HG02623 (cell line): ENCODE data around the gene GTF2H3.

ENCODE experiments used
- ATAC-seq: cut with Tn5 transposase; IDR thresholded peaks from one replicate; pipeline ENCODE4 v1.9.1; 2021; ENCODE audit warnings: moderate library complexity; ENCODE audit not compliant: unreplicated experiment

GTF2H3 gene

DNA sequence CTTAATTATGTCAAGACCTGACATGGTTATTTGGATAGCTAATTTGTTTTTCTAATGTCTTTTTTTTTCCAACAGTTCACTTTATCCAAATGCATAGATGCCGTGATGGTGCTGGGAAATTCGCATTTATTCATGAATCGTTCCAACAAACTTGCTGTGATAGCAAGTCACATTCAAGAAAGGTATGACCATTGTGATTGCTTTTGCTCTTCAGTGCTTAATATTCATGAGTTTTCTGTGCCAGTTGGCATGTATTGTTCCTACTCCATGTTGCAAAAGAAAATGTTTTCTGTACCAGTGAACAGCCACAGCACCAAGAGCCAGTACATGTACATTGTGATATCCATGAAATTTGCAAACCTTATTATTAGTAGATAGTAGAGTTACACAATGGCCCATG is 11.8 kb downstream of the GTF2H3 start:
- ATAC-seq: no peak

DNA sequence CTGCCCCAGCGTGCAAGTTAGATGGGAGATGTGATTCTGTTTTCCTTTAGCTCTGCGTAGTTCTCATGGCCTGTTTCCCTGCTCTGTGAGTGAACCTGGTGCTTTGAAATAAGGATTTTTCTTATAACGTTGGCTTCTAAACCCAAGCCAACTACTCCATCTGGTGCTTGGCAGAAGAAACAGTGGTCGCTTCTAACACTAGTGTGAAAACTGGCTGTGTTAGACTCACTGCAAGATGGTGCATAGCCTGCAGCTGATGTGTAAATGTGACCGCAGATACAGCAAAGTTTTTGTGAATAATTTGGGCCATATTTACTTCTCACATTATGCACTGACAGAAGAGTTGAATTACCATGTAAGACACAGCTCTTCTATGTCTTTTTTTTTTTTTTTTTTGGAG is 12.2 kb downstream of the GTF2H3 start:
- no peak for ATAC-seq

DNA sequence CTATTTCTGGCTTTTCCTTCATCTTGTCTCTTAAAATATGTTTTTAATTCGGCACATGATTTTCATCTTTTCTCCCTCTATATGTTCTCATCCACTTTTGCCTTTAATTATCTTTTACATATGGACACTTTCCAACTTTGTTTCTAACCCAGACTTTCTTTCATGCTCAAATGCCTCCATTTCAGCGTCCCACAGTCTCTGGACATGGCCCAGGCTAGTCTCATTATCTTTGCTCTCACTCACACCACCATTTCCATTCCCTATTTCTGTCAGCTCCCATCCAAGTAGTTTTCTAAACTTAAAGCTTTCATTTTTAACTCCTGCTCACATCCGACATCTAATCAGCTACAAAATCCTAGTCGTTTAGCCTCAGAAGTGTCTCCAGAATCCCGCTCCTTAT is 14.8 kb downstream of the GTF2H3 start:
- no peak for ATAC-seq

DNA sequence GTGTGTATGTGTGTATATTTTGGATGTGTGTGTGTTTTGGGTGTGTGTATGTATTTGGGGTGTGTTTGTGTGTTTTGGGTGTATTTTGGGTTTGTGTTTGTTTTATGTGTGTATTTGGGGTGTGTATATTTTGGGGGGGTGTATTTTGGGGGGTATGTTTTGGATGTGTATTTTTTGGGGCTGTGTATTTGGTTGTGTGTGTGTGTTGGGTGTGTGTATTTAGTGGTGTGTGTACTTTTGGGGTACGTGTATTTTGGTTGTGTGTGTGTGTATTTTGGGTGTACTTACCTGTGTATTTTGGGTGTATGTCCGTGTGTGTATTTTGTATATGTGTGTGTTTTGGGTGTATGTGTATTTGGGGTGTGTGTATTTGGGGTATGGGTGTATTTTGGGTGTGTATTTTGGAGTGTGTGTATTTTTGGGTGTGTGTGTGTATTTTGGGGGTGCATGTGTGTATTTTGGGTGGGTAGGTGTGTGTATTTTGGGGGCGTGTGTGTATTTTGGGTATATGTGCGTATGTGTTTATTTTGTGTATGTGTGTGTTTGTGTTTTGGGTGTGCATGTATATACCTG is 20.6 kb downstream of the GTF2H3 start:
- no peak for ATAC-seq

DNA sequence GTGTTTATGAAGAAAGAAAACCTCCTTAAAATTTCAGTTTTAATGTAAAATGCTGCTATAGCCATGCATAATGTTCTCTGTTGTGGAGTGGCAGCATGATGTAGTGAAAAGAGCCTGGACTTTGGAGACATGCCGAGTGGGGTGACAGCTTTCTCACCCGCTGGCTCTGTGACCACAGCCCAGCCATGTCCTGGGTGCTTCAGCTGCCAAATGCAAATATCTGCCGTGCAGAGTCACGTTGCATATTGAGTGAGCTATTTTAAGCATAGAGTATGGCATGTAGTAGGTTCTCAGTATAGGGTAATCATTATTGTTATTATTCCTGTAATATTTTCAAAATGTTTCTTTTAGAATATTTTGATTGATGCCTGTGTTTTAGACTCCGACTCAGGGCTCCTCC is 21.8 kb downstream of the GTF2H3 start:
- peak; percentile 82 for ATAC-seq

DNA sequence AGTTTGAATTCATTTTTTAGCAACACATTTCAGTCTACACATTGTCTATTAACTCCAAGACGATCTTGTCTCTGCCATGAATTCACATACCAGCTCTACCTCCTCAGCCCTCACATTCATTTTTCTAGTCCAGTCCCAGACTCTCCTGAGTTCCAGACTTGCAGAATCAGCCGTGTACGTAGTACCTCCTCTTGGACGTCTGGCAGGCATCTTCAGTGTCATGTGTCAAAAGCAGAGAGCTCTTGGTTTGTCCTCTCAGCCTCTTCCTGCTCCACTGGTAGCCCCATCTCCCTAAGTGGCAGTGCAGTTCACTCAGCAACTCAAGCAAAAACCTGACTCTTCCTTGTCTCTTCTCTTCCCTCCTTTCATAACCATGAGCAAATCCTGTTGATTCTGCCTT is 22.8 kb downstream of the GTF2H3 start:
- no peak for ATAC-seq

DNA sequence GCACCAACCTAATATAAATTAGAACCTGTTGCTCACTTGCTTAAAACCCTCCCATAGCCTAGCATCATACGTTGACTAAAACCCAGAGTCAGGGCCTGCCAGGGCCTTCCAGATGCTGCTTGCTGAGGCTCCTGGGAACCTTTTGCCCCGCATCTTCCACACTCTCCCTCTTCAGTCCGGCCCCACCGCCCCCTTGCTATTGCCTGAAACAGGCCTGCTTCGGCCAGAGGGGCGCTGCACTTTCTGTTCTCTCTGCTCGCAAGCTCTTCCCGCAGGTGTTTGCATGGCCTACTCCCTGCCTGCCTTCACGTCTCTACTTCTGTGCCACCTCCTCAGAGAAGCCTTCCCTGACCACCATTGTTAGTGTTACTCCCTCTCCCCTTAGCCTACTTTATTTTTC is 23.6 kb downstream of the GTF2H3 start:
- ATAC-seq: no peak

DNA sequence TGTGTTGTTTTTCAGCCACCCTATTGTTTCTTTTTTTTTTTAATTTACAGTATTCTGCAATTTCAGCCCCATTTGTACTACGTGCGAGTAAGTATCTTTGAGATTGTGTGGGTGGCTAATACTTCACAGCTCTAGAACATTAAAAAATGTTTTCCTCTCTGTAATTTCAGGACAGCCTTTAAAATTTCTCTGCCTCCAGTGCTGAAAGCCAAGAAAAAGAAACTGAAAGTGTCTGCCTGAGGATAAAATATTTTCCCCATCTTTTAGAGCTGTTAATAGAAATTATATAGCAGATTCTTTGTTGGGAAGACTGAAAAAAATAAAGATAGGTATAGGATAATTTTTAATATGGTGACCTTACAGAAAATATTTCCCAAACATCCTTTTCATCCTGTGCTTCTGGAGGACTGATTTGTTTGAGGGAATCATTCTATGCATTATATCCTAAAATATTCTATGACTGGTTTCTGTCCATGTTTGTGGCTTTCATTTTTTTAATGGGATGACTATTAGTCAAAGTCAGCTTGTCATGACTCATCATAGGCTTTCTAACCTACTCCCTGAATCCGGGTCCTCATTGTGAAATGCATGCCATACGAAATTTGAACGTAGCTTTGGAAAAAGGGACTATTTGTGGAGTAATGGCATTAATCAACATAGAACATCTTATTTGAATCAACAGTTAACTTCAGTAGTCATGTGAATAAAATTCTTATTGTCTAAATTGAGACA is 26.5 kb downstream of the GTF2H3 start:
- no peak for ATAC-seq

DNA sequence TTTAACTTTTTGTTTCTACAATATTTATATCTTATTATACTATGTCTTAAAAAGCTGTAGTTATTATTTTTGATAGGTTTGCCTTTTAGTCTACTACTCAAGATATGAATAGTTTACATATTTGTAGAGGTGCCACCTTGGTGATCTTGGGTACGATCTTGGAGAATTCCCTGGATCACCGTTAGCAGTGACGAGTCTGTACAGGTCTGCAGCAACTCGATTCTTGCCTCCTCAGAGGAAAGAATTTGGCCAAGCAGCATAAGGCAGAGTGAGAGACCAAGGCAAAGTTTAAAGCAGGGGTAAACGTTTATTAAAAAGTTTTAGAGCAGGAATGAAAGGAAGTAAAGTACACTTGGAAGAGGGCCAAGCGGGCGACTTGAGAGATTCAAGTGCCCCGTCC is 34.1 kb downstream of the GTF2H3 start:
- no peak for ATAC-seq

DNA sequence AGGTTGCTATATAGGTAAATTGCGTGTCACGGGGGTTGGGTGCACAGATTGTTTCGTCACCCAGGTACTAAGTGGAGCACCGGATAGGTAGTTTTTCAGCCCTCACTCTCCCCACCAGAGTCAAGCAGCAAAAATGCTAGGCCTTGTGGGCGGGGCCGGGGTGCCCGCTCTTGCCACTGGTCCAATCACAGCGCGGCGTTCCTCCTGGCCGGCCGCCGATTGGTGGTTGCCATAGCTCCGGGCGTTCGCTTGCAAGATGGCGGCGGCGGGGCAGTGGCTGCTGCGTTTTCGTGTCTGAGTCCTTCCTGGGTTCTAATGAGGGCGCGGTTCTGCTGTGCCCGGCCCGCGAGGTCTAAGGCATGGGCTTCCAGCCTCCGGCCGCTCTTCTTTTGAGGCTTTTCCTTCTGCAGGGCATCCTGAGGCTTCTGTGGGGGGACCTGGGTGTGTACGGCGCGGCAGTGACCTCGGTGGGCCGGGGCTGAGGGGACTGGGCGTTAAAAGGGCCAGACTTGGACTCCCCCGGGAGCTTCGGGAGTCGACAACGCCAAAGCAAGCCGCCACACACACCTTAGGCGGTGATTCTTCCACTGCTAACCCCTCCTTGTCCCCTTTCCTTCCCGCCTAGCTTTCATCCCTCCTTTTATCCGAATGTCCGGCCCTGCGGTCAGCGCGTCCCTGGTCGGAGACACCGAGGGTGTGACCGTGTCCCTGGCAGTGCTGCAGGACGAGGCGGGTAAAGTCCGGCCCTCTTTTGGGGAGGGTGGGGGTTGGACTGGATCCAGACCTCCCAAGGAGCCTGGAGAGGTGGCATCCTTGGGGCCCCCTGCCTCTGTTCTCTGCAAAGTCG is 37.5 kb downstream of the GTF2H3 start, which contains the start of gene TCTN2:
Gene TCTN2, plus strand, starts transcription at position 232 of the 847 bp plus-strand sequence. Its CDS starts 128 bp downstream, at position 360.
- ATAC-seq: peak; percentile 98

DNA sequence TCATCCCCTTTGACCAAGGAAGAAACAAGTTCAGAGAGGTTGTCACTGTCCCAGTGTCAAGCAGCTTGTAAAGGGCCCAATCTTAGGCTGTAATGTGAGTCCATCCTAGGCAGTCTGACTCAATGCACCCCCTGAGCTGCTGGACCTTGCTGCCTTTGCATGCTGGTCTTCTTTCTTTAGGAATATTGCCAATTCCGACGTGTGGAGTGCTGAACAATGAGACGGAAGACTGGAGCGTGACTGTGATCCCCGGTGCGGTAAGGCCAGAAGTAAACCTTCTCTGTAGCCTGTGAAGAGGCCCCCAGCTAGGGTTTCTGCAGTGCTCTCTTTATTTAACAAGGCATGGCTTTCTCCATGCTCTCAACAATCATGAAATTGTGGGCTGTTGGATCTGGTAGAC is 38.2 kb downstream of the GTF2H3 start:
- no peak for ATAC-seq

DNA sequence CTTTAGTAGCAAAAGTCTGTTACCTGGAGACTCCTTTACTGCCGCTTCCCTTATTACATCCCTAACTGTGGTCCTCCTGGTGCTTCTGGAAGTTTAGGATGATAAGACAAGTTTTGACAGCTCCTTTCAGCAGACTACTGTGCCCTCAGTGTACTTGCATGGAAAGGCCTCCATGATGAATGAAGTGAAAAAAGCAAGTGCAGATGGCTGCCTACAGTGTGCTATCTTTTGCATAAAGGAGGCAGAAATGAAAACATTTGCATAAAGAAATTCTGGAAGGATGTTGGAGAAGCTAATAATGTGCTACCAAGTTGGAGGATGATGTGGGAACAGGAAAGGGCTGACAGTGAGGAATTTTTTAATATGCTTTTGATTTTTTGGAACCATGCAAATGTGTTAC is 41.8 kb downstream of the GTF2H3 start:
- ATAC-seq: no peak

DNA sequence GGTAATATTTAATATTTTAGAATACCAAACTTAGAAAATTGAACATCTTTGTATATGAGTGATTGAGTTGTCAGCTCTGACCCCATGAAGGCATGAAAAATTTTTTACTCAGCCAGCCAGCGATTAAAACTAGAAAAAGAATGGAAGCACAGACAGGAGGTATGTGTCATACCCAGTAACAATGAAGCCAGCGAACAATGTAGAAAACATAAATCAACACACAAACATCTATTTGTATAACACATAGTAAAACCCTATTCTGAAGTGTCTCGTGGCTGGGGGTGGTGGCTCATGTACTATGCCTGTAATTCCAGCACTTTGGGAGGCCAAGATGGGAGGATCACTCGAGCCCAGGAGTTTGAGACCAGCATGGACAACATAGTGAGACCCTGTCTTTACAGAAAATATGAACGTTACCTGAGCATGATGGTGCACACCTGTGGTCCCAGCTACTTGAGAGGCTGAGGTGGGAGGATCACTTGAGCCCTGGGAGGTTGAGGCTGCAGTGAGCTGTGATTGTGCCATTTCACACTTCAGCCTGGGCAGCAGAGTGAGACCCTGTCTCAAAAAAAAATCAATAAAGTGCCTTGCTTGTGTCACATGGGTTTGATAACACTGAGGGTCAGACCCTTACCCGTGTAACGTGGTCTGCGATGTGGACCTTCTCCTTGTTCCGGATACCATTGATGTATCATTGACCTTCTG is 43.1 kb downstream of the GTF2H3 start:
- ATAC-seq: no peak

DNA sequence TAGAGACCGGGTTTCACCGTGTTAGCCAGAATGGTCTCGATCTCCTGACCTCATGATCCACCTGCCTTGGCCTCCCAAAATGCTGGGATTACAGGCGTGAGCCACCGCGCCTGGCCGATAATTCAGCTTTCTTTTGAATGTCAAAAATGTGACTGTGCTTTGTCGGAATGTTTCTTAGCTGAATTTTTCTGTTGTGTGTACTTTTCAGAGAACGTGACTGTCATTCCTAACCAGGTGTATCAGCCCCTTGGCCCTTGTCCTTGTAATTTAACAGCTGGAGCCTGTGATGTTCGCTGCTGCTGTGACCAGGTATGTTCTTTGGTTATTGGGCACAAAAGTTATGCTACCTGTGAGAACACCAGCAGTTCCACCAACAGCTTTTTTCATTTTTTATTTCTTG is 45.4 kb downstream of the GTF2H3 start:
- ATAC-seq: no peak

DNA sequence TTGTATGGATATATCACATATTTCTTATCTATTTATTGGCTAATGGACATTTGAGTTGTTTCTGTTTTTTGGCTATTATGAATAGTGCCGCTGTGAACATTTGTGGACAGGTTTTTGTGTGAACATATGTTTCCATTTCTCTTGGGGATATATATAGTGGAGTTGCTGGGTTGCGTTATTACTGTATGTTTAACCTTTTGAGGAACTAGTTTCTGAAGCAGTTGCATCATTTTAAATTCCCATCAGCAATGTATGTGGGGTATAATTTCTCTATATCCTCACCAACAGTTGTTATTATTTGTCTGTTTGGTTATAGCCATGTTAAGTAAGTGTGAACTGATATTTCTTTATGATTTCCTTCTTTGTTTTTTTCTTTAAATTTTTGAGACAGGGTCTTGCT is 48.0 kb downstream of the GTF2H3 start:
- peak; percentile 52 for ATAC-seq

DNA sequence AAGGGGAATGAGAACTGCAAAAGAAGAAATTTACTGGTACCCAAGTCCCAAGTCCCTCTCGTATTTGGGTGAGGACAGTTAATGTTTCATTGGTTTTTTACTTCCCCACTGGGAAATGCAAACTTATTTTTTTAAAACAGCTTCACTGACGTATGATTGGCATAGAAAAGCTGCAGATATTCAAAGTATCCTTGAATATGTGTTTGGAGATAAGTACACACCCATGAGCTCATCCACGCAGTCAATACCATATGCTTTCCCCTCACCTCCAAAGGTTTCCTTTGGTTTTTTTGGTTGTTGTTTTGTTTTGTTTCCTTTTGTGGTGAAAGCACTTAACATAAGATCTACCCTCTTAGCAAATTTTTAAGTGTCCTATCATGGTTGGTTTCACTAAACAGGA is 50.3 kb downstream of the GTF2H3 start:
- ATAC-seq: no peak

DNA sequence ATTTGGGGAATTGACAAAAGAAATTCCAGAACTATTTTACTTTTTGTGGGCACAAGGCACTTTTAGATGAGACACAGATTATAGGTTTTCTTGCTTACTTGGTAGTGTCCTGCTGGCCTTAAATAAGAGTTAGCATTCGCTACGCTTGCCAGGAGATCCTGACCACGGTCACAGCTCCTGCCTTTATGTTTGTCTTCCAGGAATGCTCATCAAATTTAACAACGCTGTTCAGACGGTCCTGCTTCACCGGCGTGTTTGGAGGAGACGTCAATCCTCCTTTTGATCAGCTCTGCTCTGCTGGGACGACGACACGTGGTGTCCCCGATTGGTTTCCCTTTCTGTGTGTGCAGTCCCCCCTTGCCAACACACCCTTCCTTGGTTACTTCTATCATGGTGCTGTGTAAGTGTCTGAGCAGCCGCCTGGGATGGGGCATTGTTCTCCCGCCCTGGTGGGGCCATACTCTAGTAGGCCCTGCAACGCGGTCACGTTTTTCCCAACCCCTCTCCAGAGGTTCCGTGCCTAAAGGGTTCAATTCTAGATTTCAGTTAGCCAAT is 53.1 kb downstream of the GTF2H3 start:
- no peak for ATAC-seq

DNA sequence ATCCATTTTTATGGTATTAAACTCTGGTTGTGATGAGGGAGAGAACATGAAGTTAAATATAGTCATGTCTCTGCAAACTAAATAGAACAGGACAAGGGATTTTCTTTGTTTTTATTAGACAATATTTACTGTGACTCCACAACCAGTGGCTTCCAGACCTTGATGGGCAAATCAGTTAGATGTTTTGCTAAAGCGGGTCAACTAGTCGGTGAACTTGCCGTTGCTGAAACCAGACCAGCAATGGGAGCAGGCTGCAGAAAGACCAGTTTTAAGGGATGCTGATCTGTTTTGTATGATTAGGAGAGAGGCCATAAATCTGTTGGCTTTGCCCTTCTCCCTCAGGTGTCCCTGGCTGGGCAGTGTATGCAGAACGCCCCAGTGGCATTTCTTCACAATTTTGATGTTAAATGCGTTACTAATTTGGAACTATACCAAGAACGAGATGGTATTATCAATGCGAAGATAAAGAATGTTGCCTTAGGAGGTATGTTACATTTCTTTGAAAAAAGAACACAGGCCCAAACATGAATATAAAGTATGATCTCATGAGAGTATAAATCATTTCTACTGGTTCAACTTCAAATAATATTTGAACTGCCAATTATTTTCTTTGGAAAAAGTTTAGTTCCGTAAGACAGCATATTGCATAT is 56.7 kb downstream of the GTF2H3 start:
- no peak for ATAC-seq

DNA sequence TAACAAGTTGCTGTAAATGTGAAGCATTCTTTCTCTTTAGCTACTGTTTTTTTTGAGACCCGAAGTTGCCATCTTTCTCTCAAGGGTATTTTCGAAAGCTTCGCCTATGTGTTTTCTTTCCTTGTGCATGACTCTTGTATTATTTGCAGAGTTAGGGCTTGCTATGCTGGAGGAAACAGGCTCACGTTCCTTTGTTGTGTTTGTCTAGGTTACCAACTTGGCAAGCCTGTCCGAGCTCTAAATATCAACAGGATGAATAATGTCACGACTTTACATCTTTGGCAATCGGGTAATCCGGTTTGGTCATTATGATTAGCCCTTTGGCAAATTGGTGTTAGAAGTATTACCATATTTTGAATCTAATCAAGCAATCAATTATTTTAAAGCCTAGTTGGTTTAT is 62.6 kb downstream of the GTF2H3 start:
- no peak for ATAC-seq

DNA sequence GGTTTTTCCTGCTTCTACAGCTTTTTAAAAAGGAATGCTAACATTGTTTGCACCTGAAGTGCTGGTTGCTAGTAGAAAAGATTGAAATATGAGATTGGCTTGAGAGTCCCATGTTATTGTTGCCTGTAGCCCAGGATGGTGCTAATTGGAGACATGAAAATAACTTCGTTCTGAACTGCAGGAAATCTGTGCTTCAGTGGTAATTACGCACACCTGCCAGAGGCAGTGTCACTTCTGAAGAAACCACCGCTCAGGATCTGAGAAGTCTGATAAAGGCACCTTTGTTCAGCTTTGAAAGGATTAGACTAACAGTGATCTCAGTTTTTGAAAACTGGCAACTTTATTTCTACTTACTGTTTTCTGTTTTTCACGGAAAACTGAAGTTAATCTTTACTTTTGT is 63.0 kb downstream of the GTF2H3 start:
- ATAC-seq: no peak

DNA sequence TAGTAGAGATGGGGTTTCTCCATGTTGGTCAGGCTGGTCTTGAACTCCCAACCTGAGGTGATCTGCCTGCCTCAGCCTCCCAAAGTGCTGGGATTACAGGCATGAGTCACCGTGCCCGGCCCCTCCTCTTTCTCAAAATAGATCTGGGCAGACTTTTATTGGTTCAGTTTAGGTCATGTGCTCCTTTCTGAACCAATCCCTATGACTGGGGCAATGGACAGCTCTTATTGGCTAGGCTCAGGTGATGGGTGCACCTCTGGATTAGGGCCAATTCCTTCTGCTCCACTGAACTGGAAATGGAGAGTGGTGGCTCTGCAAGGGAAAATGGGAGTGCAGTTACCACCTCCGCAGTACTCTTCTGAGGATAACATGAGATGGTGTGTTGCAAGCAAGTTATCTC is 72.3 kb downstream of the GTF2H3 start:
- no peak for ATAC-seq
